Peyer's patch (tissue), 4 donors: ENCODE results near the gene MYO9B. TPM values are rescaled to one million over a fixed set of nuclear protein-coding genes. Genes with fewer than 3 reads are reported as not detected.
A peak's percentile ranks its signal among the peaks of the same experiment; 100 is the strongest.

ENCODE experiments used
- DNase-seq, 3 donors: peaks; one replicate each; pipeline ENCODE4 v3.0.0-alpha.2; 2017 to 2019
- H3K27ac ChIP-seq, 4 donors: fragments of 200-600 bp; sonication (generic); one replicate each; pipeline ENCODE4 v1.5.1; 2016 to 2019
- H3K27me3 ChIP-seq, 2 donors: fragments of 200-600 bp; sonication (generic); one replicate each; pipeline ENCODE4 v1.5.1; 2019
- H3K36me3 ChIP-seq, 3 donors: fragments of 200-600 bp; sonication (generic); one replicate each; pipeline ENCODE4 v1.5.1; 2016 to 2019
- H3K4me1 ChIP-seq, 4 donors: fragments of 200-600 bp; sonication (generic); one replicate each; pipeline ENCODE4 v1.5.1; 2016 to 2019
- H3K4me3 ChIP-seq, 4 donors: fragments of 200-600 bp; sonication (generic); 1 replicate in 3 of 4; 2 replicates in 1 of 4; pipeline ENCODE4 v1.5.1; 2016 to 2019; ENCODE audit warnings: mild to moderate bottlenecking in 1 of 4
- H3K9me3 ChIP-seq, 4 donors: fragments of 200-600 bp; sonication (generic); one replicate each; pipeline ENCODE4 v1.5.1; 2016 to 2019; ENCODE audit warnings: mild to moderate bottlenecking in 1 of 4
- CTCF ChIP-seq, 6 experiments: fragments of 450-650 bp in 4 of 6; fragments of 200-600 bp in 2 of 6; sonication (generic) in 1 of 6; IDR thresholded peaks; one replicate each; pipeline ENCODE4 v1.5.1; 2017 to 2019; ENCODE audit warnings: antibody characterized with exemption in 6 of 6, mild to moderate bottlenecking in 3 of 6, moderate library complexity in 1 of 6
- POLR2A ChIP-seq, 2 donors: fragments of 450-650 bp; IDR thresholded peaks; one replicate each; pipeline ENCODE4 v1.5.1; 2017; ENCODE audit warnings: antibody characterized with exemption in 2 of 2, mild to moderate bottlenecking in 2 of 2, moderate library complexity in 2 of 2
- total RNA-seq, 4 donors: library from RNA; depleted of rRNA; stranded (reverse); fragments of >200 nt; gene quantifications; one replicate each; pipeline ENCODE4 v1.1.0, GENCODE V29; 2016

The MYO9B gene
- total RNA-seq, 4 donors from 2014 or later: 65.3 to 578 (median 143) TPM

GRCh38 chr19:17243830-17244617, 168.4 kb downstream of the MYO9B start:
- Histone ChIP-seq H3K27me3 (no peaks in the 10 kb centered on the region), H3K9me3 (no peaks in the 10 kb centered on the region), H3K4me1 (peaks cover 7 to 68% (median 13%) of the 10 kb centered on the region in 4 donors), H3K4me3 (peak overlapping the region; percentile 57 to 93 (median 74)), H3K27ac (peak overlapping the region; percentile 71 to 92 (median 85)), H3K36me3 (peaks cover 0 to 4% (median 0%) of the 10 kb centered on the region in 3 donors)
- TF ChIP-seq CTCF (IDR thresholded peaks at IDR 0.05) (no peak), POLR2A (IDR thresholded peaks at IDR 0.05) (no peak)
- DNase-seq: peak in 2 of 3 donors; percentile 78 to 82

- DNase-seq: peak in 2 of 3 donors; percentile 64
- Histone ChIP-seq H3K27ac (peak overlapping the region; percentile 71 to 92 (median 85)), H3K27me3 (no peaks in the 10 kb centered on the region), H3K9me3 (no peaks in the 10 kb centered on the region), H3K4me3 (peak overlapping the region; percentile 57 to 93 (median 74)), H3K36me3 (peaks cover 0 to 4% (median 0%) of the 10 kb centered on the region in 3 donors), H3K4me1 (peaks cover 7 to 66% (median 13%) of the 10 kb centered on the region in 4 donors)
- no peak for TF ChIP-seq CTCF (IDR thresholded peaks at IDR 0.05)
- TF ChIP-seq POLR2A (IDR thresholded peaks at IDR 0.05): no peak
These were observed 169.3 kb downstream of the MYO9B start for GRCh38 chr19:17244618-17245534.

- H3K4me1 ChIP-seq: peaks cover 7 to 59% (median 13%) of the 10 kb centered on the region in 4 donors
- DNase-seq: no peak
- TF ChIP-seq CTCF (IDR thresholded peaks at IDR 0.05) (no peak), POLR2A (IDR thresholded peaks at IDR 0.05) (peak in 1 of 2 donors; percentile 68)
- peak within 1 kb of the TSS; percentile 57 to 93 (median 74) for H3K4me3 ChIP-seq
- peaks cover 0 to 4% (median 0%) of the 10 kb centered on the region in 3 donors for H3K36me3 ChIP-seq
- no peaks in the 10 kb centered on the region for H3K9me3 ChIP-seq
- no peaks in the 10 kb centered on the region for H3K27me3 ChIP-seq
- H3K27ac ChIP-seq: peak within 1 kb of the TSS; percentile 79 to 92 (median 90)
These were observed 170.0 kb downstream of the MYO9B start, which contains the start of gene NR2F6 for GRCh38 chr19:17245535-17245984. Gene NR2F6, minus strand, starts transcription at chr19:17245919. Its CDS starts 699 bp downstream, at chr19:17245220.

GRCh38 chr19:17246681-17247425, 171.3 kb downstream of the MYO9B start:
- TF ChIP-seq CTCF (IDR thresholded peaks at IDR 0.05): no peak
- TF ChIP-seq POLR2A (IDR thresholded peaks at IDR 0.05): peak; percentile 9 to 27
- Histone ChIP-seq H3K27ac (peak overlapping the region; percentile 79 to 92 (median 90)), H3K36me3 (no peaks in the 10 kb centered on the region), H3K4me3 (peak overlapping the region; percentile 57 to 93 (median 74)), H3K9me3 (no peaks in the 10 kb centered on the region), H3K4me1 (peaks cover 7 to 47% (median 13%) of the 10 kb centered on the region in 4 donors), H3K27me3 (no peaks in the 10 kb centered on the region)
- DNase-seq: peak in 2 of 3 donors; percentile 79
